Measurements from ENCODE around the gene KRT1.

- no peak for TF ChIP-seq POLR2A (IDR thresholded peaks at IDR 0.05)
- no peak for TF ChIP-seq CTCF (IDR thresholded peaks at IDR 0.05)
- TF ChIP-seq EP300 (IDR thresholded peaks at IDR 0.05) = no peak
Observed at GRCh38 chr12:52681526-52682380, 1.5 kb upstream of the KRT1 start.

Measured in ovary (tissue), 3 donors.